HL-60 (cell line): ENCODE measurements around the gene YDJC.

Source experiments
- DNase-seq, 2 experiments: peaks; one replicate each; pipeline ENCODE4 v3.0.0-alpha.2; 2010 to 2020; ENCODE audit warnings: low read depth in 1 of 2, low spot score in 1 of 2
- H3K27ac ChIP-seq: fragments of 250-450 bp; sonication (Bioruptor Pico); replicated peaks from 2 replicates; pipeline ENCODE4 v1.5.1; 2020; ENCODE audit warnings: mild to moderate bottlenecking, moderate library complexity
- H3K27me3 ChIP-seq: fragments of 250-450 bp; sonication (Bioruptor Pico); 2 replicates; pipeline ENCODE4 v1.5.1; 2021; ENCODE audit warnings: mild to moderate bottlenecking, moderate library complexity; ENCODE audit not compliant: insufficient read depth, poor library complexity, severe bottlenecking
- H3K4me3 ChIP-seq: replicated peaks from 2 replicates; pipeline ENCODE4 v1.5.1; 2011; ENCODE audit warnings: mild to moderate bottlenecking, control low read depth, low read length; ENCODE audit not compliant: insufficient read depth
- GABPA ChIP-seq: IDR thresholded peaks from 2 replicates; pipeline ENCODE4 v1.6.1; 2012; ENCODE audit warnings: low read depth
- POLR2AphosphoS5 ChIP-seq: IDR thresholded peaks from 2 replicates; pipeline ENCODE4 v1.6.1; 2012; ENCODE audit warnings: low read depth
- REST ChIP-seq: IDR thresholded peaks from 2 replicates; pipeline ENCODE4 v1.6.1; 2012; ENCODE audit warnings: low read depth; ENCODE audit not compliant: insufficient replicate concordance
- SPI1 ChIP-seq: IDR thresholded peaks from 2 replicates; pipeline ENCODE4 v1.6.1; 2012; ENCODE audit warnings: low read depth, mild to moderate bottlenecking, borderline replicate concordance
- TF ChIP-seq, protein P1 (sequence below): IDR thresholded peaks from one replicate; pipeline ENCODE4 v1.5.1; 2011; ENCODE audit warnings: low read length, control low read depth, inconsistent platforms; ENCODE audit not compliant: insufficient read depth

The YDJC gene

GRCh38 chr22:21674638-21675245 is 44.9 kb upstream of the YDJC start:
- no peak for DNase-seq
- no peak overlapping the region for H3K4me3 ChIP-seq
- H3K27ac ChIP-seq: no peak overlapping the region

DNA sequence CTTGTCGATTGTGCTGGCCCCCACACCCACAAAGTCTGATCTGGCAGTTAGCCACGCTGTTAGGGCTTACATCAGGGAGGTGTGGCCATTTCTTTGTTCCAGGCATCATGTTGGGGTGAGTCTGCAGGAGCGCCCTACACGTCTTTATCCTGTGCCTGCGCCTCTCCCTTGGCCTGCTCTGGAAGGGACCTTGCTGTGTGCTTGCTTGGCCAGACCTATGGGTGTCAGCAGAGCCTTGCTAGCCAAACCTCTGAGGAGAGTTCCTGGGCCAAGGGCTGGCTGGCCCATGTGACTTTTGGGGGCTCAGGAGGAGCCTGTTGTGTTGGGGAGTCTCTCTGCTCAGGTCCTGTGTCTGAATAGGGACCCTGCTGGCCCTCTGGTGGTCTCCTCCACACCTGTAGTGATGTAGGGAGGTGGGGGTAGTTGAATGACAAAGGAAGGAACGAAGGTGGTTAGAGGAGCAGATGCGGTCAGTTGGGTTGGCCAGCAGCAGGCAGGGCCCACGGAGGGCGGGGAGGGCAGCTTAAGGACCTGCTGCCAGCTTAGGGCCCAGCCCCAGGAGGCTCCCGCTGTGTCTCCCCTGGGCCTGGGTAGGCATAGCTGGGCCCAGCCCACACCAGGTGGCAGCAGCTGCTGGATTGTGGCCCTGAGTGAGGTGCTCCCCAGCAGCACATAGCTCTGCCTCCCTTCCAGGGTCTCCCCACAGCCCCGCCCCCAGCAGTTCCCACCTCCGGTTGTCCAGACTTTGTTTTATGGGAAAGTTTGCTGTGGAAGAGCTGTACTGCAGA is 43.9 kb upstream of the YDJC start:
- Histone ChIP-seq H3K27me3 (no peaks in the 10 kb centered on the region), H3K27ac (no peak overlapping the region), H3K4me3 (no peak overlapping the region)
- DNase-seq: no peak
- no peak for TF ChIP-seq SPI1
- TF ChIP-seq, protein P1, sequence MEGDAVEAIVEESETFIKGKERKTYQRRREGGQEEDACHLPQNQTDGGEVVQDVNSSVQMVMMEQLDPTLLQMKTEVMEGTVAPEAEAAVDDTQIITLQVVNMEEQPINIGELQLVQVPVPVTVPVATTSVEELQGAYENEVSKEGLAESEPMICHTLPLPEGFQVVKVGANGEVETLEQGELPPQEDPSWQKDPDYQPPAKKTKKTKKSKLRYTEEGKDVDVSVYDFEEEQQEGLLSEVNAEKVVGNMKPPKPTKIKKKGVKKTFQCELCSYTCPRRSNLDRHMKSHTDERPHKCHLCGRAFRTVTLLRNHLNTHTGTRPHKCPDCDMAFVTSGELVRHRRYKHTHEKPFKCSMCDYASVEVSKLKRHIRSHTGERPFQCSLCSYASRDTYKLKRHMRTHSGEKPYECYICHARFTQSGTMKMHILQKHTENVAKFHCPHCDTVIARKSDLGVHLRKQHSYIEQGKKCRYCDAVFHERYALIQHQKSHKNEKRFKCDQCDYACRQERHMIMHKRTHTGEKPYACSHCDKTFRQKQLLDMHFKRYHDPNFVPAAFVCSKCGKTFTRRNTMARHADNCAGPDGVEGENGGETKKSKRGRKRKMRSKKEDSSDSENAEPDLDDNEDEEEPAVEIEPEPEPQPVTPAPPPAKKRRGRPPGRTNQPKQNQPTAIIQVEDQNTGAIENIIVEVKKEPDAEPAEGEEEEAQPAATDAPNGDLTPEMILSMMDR: no peak

More at GRCh38 chr22:21674638-21675245, 44.9 kb upstream of the YDJC start:
- H3K27me3 ChIP-seq: no peaks in the 10 kb centered on the region
- TF ChIP-seq, protein P1: no peak
- TF ChIP-seq SPI1 (no peak), GABPA (no peak), POLR2AphosphoS5 (no peak), REST (no peak)

- H3K27me3 ChIP-seq: no peaks in the 10 kb centered on the region
- TF ChIP-seq GABPA: no peak
- TF ChIP-seq, protein P1: no peak
- no peak for TF ChIP-seq POLR2AphosphoS5
- peak; percentile 70 for TF ChIP-seq SPI1
- no peak overlapping the region for H3K4me3 ChIP-seq
- DNase-seq: peak in 1 of 2 experiments; percentile 19
- peak overlapping the region; percentile 26 for H3K27ac ChIP-seq
Measured at GRCh38 chr22:21672107-21672629, 42.3 kb upstream of the YDJC start.

DNA sequence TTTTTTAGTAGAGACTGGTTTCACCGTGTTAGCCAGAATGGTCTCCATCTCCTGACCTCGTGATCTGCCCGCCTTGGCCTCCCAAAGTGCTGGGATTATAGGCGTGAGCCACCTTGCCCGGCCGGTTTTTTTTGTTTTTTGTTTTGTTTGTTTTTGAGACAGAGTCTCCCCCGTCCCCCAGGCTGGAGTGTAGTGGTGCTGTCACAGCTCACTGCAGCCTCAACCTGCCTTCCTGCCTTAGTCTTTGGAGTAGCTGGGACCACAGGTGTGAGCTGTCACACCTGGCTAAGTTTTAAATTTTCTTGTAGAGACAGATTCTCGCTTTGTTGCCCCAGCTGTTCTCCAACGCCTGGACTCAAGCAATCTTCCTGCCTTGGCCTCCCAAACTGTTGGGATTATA is 39.2 kb upstream of the YDJC start:
- TF ChIP-seq POLR2AphosphoS5 (no peak), SPI1 (no peak), GABPA (no peak), REST (no peak)
- TF ChIP-seq, protein P1: no peak
- H3K27me3 ChIP-seq: no peaks in the 10 kb centered on the region
- no peak for DNase-seq
- H3K27ac ChIP-seq: no peak overlapping the region
- no peak overlapping the region for H3K4me3 ChIP-seq
